ENCODE measurements around the gene HHIPL1. TPM values are rescaled to one million over a fixed set of nuclear protein-coding genes. Genes with fewer than 3 reads are reported as not detected.

The HHIPL1 gene
- polyA plus RNA-seq, 1 experiment: 1.1 TPM

- CTCF ChIA-PET: interaction anchor here (1.2 to 2.8 kb wide), 2 partner anchors 15 to 184 kb away, joined by 3 to 11 read pairs; no protein-coding TSS in a partner anchor
- H3K27me3 ChIP-seq (ENCODE audit: control insufficient read depth, insufficient read depth, low read length): peaks cover 20% of the 10 kb centered on the region
- H3K9me3 ChIP-seq (ENCODE audit: control insufficient read depth, insufficient read depth, low read length): no peaks in the 10 kb centered on the region
- no peak overlapping the region for H3K4me3 ChIP-seq (ENCODE audit: low read depth, low read length)
- H3K27ac ChIP-seq (ENCODE audit: low read depth, low read length): no peak overlapping the region
- POLR2A ChIA-PET: no interaction called here
- no peak for TF ChIP-seq CTCF (IDR thresholded peaks at IDR 0.05; ENCODE audit: low read depth, low read length)
- no peak for DNase-seq (ENCODE audit: low read depth, low spot score)
Observed at GRCh38 chr14:99715266-99716000, 70.5 kb downstream of the HHIPL1 start.

- Histone ChIP-seq H3K9me3 (ENCODE audit: control insufficient read depth, insufficient read depth, low read length) (no peaks in the 10 kb centered on the region), H3K27me3 (ENCODE audit: control insufficient read depth, insufficient read depth, low read length) (peaks cover 22% of the 10 kb centered on the region), H3K4me3 (ENCODE audit: low read depth, low read length) (no peak overlapping the region), H3K27ac (ENCODE audit: low read depth, low read length) (no peak overlapping the region)
- DNase-seq (ENCODE audit: low read depth, low spot score): no peak
- ChIA-PET CTCF (interaction anchor here (2.8 kb wide), 1 partner anchor 14 kb away, joined by 11 read pairs; no protein-coding TSS in a partner anchor), POLR2A (no interaction called here)
- TF ChIP-seq CTCF (IDR thresholded peaks at IDR 0.05; ENCODE audit: low read depth, low read length): no peak
Observed at GRCh38 chr14:99716091-99716849, 71.3 kb downstream of the HHIPL1 start.

- no peak for DNase-seq (ENCODE audit: low read depth, low spot score)
- POLR2A ChIA-PET: no interaction called here
- no peak for TF ChIP-seq CTCF (IDR thresholded peaks at IDR 0.05; ENCODE audit: low read depth, low read length)
- Histone ChIP-seq H3K27ac (ENCODE audit: low read depth, low read length) (no peak overlapping the region), H3K4me3 (ENCODE audit: low read depth, low read length) (no peak overlapping the region), H3K9me3 (ENCODE audit: control insufficient read depth, insufficient read depth, low read length) (no peaks in the 10 kb centered on the region), H3K27me3 (ENCODE audit: control insufficient read depth, insufficient read depth, low read length) (peaks cover 23% of the 10 kb centered on the region)
- CTCF ChIA-PET: interaction anchor here (2.8 kb wide), 1 partner anchor 13 kb away, joined by 11 read pairs; no protein-coding TSS in a partner anchor
Observed at GRCh38 chr14:99716850-99717681, 72.1 kb downstream of the HHIPL1 start.

GRCh38 chr14:99717682-99718013, 72.7 kb downstream of the HHIPL1 start:
- TF ChIP-seq CTCF (IDR thresholded peaks at IDR 0.05; ENCODE audit: low read depth, low read length): no peak
- ChIA-PET CTCF (no interaction called here), POLR2A (no interaction called here)
- peaks cover 26% of the 10 kb centered on the region for H3K27me3 ChIP-seq (ENCODE audit: control insufficient read depth, insufficient read depth, low read length)
- no peak for DNase-seq (ENCODE audit: low read depth, low spot score)
- H3K4me3 ChIP-seq (ENCODE audit: low read depth, low read length): no peak overlapping the region
- no peak overlapping the region for H3K27ac ChIP-seq (ENCODE audit: low read depth, low read length)
- H3K9me3 ChIP-seq (ENCODE audit: control insufficient read depth, insufficient read depth, low read length): no peaks in the 10 kb centered on the region

All from AG04450 (cell line).